Measurements from ENCODE around the gene IGSF3.
A peak's percentile ranks its signal among the peaks of the same experiment; 100 is the strongest.
"Not testable (repeated sequence)": the region's sequence is repeated elsewhere in the genome, so short reads cannot be mapped to it uniquely, and the experiment has no call there.

Gene IGSF3

GRCh38 chr1:116595065-116595840, 72.3 kb downstream of the IGSF3 start:
- not testable (repeated sequence) for DNase-seq

- not testable (repeated sequence) for DNase-seq
These were observed 73.6 kb downstream of the IGSF3 start for GRCh38 chr1:116593977-116594376.

- not testable (repeated sequence) for DNase-seq
These were observed 74.1 kb downstream of the IGSF3 start for GRCh38 chr1:116593401-116593800.

- not testable (repeated sequence) for DNase-seq
These were observed 75.5 kb downstream of the IGSF3 start for GRCh38 chr1:116591951-116592605.

GRCh38 chr1:116591006-116591950, 76.3 kb downstream of the IGSF3 start:
- not testable (repeated sequence) for DNase-seq

- DNase-seq: not testable (repeated sequence)
These were observed 77.1 kb downstream of the IGSF3 start for GRCh38 chr1:116590359-116591005.

GRCh38 chr1:116589101-116589735, 78.3 kb downstream of the IGSF3 start:
- DNase-seq: peak; percentile 22

GRCh38 chr1:116587501-116588227, 79.9 kb downstream of the IGSF3 start:
- DNase-seq: no peak

GRCh38 chr1:116586741-116587143, 80.8 kb downstream of the IGSF3 start:
- DNase-seq: no peak

- DNase-seq: no peak
These were observed 81.6 kb downstream of the IGSF3 start for GRCh38 chr1:116585886-116586285.

GRCh38 chr1:116581323-116581885, 86.1 kb downstream of the IGSF3 start:
- no peak for DNase-seq

GRCh38 chr1:116580446-116581322, 86.8 kb downstream of the IGSF3 start:
- no peak for DNase-seq

- no peak for DNase-seq
These were observed 88.2 kb downstream of the IGSF3 start for GRCh38 chr1:116579259-116579875.

- no peak for DNase-seq
These were observed 89.0 kb downstream of the IGSF3 start for GRCh38 chr1:116578581-116578980.

- DNase-seq: no peak
These were observed 89.7 kb downstream of the IGSF3 start for GRCh38 chr1:116577759-116578314.

- peak; percentile 69 for DNase-seq
These were observed 92.8 kb downstream of the IGSF3 start for GRCh38 chr1:116574581-116575291.

- DNase-seq: no peak
These were observed 94.0 kb downstream of the IGSF3 start for GRCh38 chr1:116573431-116574095.
